ENCODE data around the gene TRAPPC2. TPM values are rescaled to one million over a fixed set of nuclear protein-coding genes. Genes with fewer than 3 reads are reported as not detected.

Gene TRAPPC2
- total and polyA plus RNA-seq, 2 of the 4 experiments (the other 2 are of a cell fraction): 11.3 to 13.8 TPM

DNA sequence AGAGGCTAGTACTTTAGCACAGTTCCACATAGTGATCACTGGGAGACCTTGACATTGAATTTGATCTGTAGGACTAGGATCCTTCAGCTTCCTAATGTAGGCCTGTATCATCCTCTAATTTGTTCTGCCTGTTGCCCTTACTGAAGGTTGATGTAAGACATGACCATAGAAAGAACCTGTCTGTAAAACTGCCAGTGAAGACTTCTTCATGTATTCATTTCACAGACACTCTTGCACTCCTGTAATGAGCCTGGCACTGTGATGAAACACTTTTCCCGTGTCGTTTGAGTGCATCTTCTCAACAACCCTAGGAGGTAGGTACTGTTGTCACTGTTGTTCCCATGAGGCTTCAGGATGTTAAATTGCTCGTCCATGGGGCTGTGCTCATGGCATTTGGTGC, 30.8 kb downstream of the TRAPPC2 start:
- H3K56ac ChIP-seq (ENCODE audit: extremely low read depth, insufficient read depth, low read length): no peak overlapping the region
- POLR2A ChIA-PET (ENCODE audit: unreplicated experiment): no interaction called here
- no peak overlapping the region for H2AK9ac ChIP-seq (replicated peaks; ENCODE audit: low read depth, low read length, poor library complexity)
- H4K20me1 ChIP-seq (ENCODE audit: insufficient read depth, low read length): peaks cover 47% of the 10 kb centered on the region
- H3K36me3 ChIP-seq (ENCODE audit: control insufficient read depth, insufficient read depth, low read length): peaks cover 15% of the 10 kb centered on the region; the same call in 1 of the 2 replicates
- H3K27ac ChIP-seq (ENCODE audit: insufficient read depth, low read length): no peak overlapping the region
- no peak overlapping the region for H2BK120ac ChIP-seq (ENCODE audit: low read depth, low read length)
- in situ Hi-C loops (cut with MboI; ENCODE audit: low sequenced_read_pairs) (no loop called here), dilution Hi-C loops (cut with HindIII; ENCODE audit: low sequenced_read_pairs, unreplicated experiment) (no loop called here), intact Hi-C loops (cut with micrococcal nuclease) (no loop called here)
- ATAC-seq (ENCODE audit: low read depth) (no peak), DNase-seq (no peak)
- no peak overlapping the region for H4K8ac ChIP-seq (ENCODE audit: low read depth in 2 of 2, low read length in 2 of 2)
- H2BK5ac ChIP-seq (ENCODE audit: low read depth, low read length, poor library complexity, severe bottlenecking): no peak overlapping the region
- no peak overlapping the region for H2BK20ac ChIP-seq (ENCODE audit: low read depth, low read length)
- H3K9me3 ChIP-seq (ENCODE audit: control insufficient read depth, insufficient read depth, low read length): no peaks in the 10 kb centered on the region
- H3K27me3 ChIP-seq (ENCODE audit: control insufficient read depth, insufficient read depth, low read length): no peaks in the 10 kb centered on the region
- WGBS, 2 experiments (ENCODE audit: extremely low coverage in 2 of 2, insufficient read length in 1 of 2): no CpG with 5 or more reads among the region's 3 CpGs
- no peak overlapping the region for H3K4ac ChIP-seq (ENCODE audit: low read depth, low read length)
- H4K91ac ChIP-seq (ENCODE audit: insufficient read depth, low read depth, low read length): no peak overlapping the region
- H3K79me1 ChIP-seq (ENCODE audit: low read depth in 1 of 2, low read length in 2 of 2): peaks cover 17 to 42% of the 10 kb centered on the region in 2 experiments
- BruUV-seq (replicated peaks): no TSS peak
- H3K4me3 ChIP-seq (ENCODE audit: insufficient read depth, low read depth, low read length): no peak overlapping the region
- H3K14ac ChIP-seq (replicated peaks; ENCODE audit: low read depth, low read length): no peak overlapping the region
- CTCF ChIA-PET: interaction anchor here (0.6 kb wide), 1 partner anchor 332 kb away, joined by 3 read pairs; no protein-coding TSS in a partner anchor
- H3K23ac ChIP-seq (ENCODE audit: low read depth, low read length): no peak overlapping the region
- no peak overlapping the region for H3K4me2 ChIP-seq (ENCODE audit: low read depth, low read length)
- no peak overlapping the region for H2AK5ac ChIP-seq (ENCODE audit: low read depth, low read length)
- H2AFZ ChIP-seq (replicated peaks; ENCODE audit: low read length, poor library complexity): no peak overlapping the region
- H3K18ac ChIP-seq (ENCODE audit: low read depth, low read length): no peak overlapping the region
- TF ChIP-seq FOS (IDR thresholded peaks at IDR 0.05; ENCODE audit: low read depth, low read length) (no peak), MXI1 (IDR thresholded peaks at IDR 0.05; ENCODE audit: borderline replicate concordance, low read depth, low read length) (no peak), BHLHE40 (IDR thresholded peaks at IDR 0.05; ENCODE audit: low read depth, low read length) (no peak), RAD21 (IDR thresholded peaks at IDR 0.05; ENCODE audit: low read length) (no peak), POLR2A (IDR thresholded peaks at IDR 0.05; ENCODE audit: low read depth, low read length) (no peak), CHD1 (IDR thresholded peaks at IDR 0.05; ENCODE audit: low read depth, low read length) (no peak), MAZ (IDR thresholded peaks at IDR 0.05; ENCODE audit: borderline replicate concordance, low read depth, low read length) (no peak)
- TF ChIP-seq, protein P1, sequence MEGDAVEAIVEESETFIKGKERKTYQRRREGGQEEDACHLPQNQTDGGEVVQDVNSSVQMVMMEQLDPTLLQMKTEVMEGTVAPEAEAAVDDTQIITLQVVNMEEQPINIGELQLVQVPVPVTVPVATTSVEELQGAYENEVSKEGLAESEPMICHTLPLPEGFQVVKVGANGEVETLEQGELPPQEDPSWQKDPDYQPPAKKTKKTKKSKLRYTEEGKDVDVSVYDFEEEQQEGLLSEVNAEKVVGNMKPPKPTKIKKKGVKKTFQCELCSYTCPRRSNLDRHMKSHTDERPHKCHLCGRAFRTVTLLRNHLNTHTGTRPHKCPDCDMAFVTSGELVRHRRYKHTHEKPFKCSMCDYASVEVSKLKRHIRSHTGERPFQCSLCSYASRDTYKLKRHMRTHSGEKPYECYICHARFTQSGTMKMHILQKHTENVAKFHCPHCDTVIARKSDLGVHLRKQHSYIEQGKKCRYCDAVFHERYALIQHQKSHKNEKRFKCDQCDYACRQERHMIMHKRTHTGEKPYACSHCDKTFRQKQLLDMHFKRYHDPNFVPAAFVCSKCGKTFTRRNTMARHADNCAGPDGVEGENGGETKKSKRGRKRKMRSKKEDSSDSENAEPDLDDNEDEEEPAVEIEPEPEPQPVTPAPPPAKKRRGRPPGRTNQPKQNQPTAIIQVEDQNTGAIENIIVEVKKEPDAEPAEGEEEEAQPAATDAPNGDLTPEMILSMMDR (conservative IDR thresholded peaks at IDR 0.05; ENCODE audit: low read depth, low read length): no peak
- H3K4me1 ChIP-seq (ENCODE audit: control insufficient read depth, insufficient read depth, low read length): peaks cover 7% of the 10 kb centered on the region
- H2BK15ac ChIP-seq (ENCODE audit: low read depth, low read length): no peak overlapping the region
- H3K9ac ChIP-seq (ENCODE audit: low read depth, low read length): no peak overlapping the region
- H4K5ac ChIP-seq (ENCODE audit: low read depth, low read length): no peak overlapping the region
- H3K9me1 ChIP-seq (ENCODE audit: insufficient read depth, low read length): peaks cover 7% of the 10 kb centered on the region
